Measurements from ENCODE around the gene BASP1.
"Not testable (repeated sequence)": the region's sequence is repeated elsewhere in the genome, so short reads cannot be mapped to it uniquely, and the experiment has no call there.

The BASP1 gene

DNA sequence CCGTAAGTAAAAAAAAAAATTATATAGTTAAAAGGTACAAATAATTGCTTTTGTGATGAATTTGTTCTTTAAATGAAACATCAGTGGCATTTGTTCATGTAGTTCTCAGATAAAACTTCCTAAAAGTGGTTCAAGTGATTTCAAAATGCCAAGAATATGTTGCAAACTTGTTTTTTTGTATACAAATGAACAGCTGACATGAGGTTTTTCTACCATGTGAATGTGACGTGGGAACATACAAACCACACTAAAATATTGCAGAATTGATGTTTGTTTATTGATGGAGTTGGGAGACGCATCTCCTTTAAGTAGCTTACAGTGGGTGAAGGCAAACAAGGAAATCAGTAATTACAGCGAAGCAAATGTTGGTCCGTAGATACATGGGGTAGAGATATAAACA lies 16.9 kb downstream of the BASP1 start:
- Histone ChIP-seq H3K27me3 (ENCODE audit: control insufficient read depth, insufficient read depth, low read length) (no peaks in the 10 kb centered on the region), H3K36me3 (ENCODE audit: control insufficient read depth, insufficient read depth, low read length) (peaks cover 3% of the 10 kb centered on the region; the same call in 1 of the 2 replicates), H3K27ac (ENCODE audit: low read length) (no peak overlapping the region), H3K4me3 (ENCODE audit: low read length) (no peak overlapping the region), H3K9me3 (ENCODE audit: control insufficient read depth, insufficient read depth, low read length) (no peaks in the 10 kb centered on the region), H3K4me1 (ENCODE audit: control insufficient read depth, insufficient read depth, low read length) (0 out of 2 replicates have a peak, but pooled peaks cover 3% of the 10 kb centered on the region)
- WGBS (ENCODE audit: insufficient coverage, insufficient read length), result no CpG with 5 or more reads among the region's 5 CpGs
- no peak for DNase-seq (ENCODE audit: low read depth, low spot score)

DNA sequence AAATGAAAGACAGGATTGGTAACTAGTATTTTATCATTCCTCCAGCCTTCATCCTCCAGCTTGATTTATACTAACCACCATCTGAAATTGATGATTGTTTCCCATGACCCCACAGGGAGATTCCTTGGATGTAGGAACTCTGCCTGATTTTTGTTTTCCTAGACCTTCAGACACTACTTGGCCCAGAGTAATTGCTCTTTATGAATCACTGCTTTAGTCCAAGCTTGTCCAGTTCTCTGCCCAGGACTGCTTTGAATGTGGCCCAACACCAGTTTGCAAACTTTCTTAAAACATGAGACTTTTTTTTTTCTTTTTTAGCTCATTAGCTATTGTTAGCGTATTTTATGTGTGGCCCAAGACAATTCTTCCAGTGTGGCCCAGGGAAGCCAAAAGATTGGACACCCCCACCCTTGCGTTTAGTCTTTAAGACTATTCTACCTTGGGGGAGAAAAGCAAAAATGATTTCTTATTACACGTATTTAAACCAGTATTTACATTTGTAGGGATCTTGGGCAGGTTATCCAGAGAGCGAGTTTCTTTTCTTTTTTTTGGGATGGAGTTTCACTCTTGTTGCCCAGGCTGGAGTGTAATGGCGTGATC lies 18.4 kb downstream of the BASP1 start:
- Histone ChIP-seq H3K36me3 (ENCODE audit: control insufficient read depth, insufficient read depth, low read length) (peaks cover 3% of the 10 kb centered on the region; the same call in 1 of the 2 replicates), H3K27ac (ENCODE audit: low read length) (no peak overlapping the region), H3K4me3 (ENCODE audit: low read length) (no peak overlapping the region), H3K4me1 (ENCODE audit: control insufficient read depth, insufficient read depth, low read length) (0 out of 2 replicates have a peak, but pooled peaks cover 1% of the 10 kb centered on the region), H3K9me3 (ENCODE audit: control insufficient read depth, insufficient read depth, low read length) (no peaks in the 10 kb centered on the region), H3K27me3 (ENCODE audit: control insufficient read depth, insufficient read depth, low read length) (no peaks in the 10 kb centered on the region)
- no CpG with 5 or more reads among the region's 5 CpGs for WGBS (ENCODE audit: insufficient coverage, insufficient read length)
- DNase-seq (ENCODE audit: low read depth, low spot score), result no peak

DNA sequence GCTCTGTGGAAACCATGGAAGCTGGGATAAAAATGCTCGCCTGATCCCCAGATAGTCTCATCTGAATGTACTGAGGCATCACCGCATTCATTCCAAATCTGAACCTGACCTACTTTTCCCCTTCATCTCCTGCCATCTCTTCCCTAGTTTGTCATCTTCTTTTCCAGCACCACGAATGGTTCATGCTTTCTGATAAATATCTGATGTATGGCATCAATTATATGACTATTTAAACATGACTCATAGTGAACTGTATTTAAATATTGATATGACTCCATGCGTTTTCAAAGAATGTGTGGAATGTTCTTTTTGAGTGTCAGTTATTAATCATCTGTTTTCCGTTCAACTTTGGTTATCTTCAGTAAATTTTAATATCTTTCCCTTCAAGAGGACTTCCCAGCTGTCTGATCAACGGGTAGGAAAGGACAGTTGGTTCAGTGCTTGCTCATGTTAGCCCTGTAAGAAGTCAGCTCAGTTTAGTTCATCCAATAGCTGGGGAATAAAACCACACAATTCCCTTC lies 21.1 kb downstream of the BASP1 start:
- H3K27me3 ChIP-seq (ENCODE audit: control insufficient read depth, insufficient read depth, low read length), result no peaks in the 10 kb centered on the region
- DNase-seq (ENCODE audit: low read depth, low spot score), result no peak
- no CpG with 5 or more reads among the region's 6 CpGs for WGBS (ENCODE audit: insufficient coverage, insufficient read length)
- H3K4me1 ChIP-seq (ENCODE audit: control insufficient read depth, insufficient read depth, low read length), result no peaks in the 10 kb centered on the region
- H3K36me3 ChIP-seq (ENCODE audit: control insufficient read depth, insufficient read depth, low read length), result no peaks in the 10 kb centered on the region
- H3K9me3 ChIP-seq (ENCODE audit: control insufficient read depth, insufficient read depth, low read length), result no peaks in the 10 kb centered on the region
- no peak overlapping the region for H3K27ac ChIP-seq (ENCODE audit: low read length)
- no peak overlapping the region for H3K4me3 ChIP-seq (ENCODE audit: low read length)

DNA sequence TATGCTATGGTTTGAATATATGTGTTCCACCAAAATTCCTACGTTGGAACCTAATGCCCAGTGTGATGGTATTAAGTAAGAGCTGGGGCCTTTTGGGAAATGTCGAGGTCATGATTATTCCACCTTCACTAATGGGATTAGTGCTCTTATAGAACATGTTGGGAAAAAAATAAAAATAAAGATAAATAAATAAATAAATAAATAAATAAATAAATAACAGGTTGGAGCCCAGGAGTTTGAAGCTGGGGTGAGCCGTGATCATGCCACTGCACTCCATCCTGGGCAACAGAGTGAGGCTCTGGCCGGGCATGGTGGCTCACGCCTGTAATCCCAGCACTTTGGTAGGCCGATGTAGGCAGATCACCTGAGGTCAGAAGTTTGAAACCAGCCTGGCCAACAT lies 22.5 kb downstream of the BASP1 start:
- no peaks in the 10 kb centered on the region for H3K27me3 ChIP-seq (ENCODE audit: control insufficient read depth, insufficient read depth, low read length)
- H3K9me3 ChIP-seq (ENCODE audit: control insufficient read depth, insufficient read depth, low read length), result no peaks in the 10 kb centered on the region
- no peak overlapping the region for H3K4me3 ChIP-seq (ENCODE audit: low read length)
- no CpG with 5 or more reads among the region's 6 CpGs for WGBS (ENCODE audit: insufficient coverage, insufficient read length)
- no peaks in the 10 kb centered on the region for H3K4me1 ChIP-seq (ENCODE audit: control insufficient read depth, insufficient read depth, low read length)
- H3K27ac ChIP-seq (ENCODE audit: low read length), result no peak overlapping the region
- DNase-seq (ENCODE audit: low read depth, low spot score), result no peak
- no peaks in the 10 kb centered on the region for H3K36me3 ChIP-seq (ENCODE audit: control insufficient read depth, insufficient read depth, low read length)

DNA sequence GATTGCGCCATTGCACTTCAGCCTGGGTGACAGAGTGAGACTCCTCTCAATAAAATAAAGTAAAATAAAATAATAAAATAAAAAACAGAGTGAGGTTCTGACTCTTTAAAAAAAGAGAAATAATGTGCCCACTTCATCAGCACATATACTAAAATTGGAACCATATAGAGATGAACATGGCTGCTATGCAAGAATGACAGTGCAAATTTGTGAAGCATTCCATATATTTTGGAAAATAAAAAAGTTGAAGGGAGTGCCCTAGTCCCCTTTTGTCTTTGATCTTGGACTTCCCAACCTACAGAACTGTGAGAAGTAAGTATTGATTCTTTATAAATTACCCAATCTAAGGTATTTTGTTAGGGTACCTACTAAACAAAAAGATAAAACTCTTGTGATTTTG lies 23.1 kb downstream of the BASP1 start:
- Histone ChIP-seq H3K4me3 (ENCODE audit: low read length) (no peak overlapping the region), H3K4me1 (ENCODE audit: control insufficient read depth, insufficient read depth, low read length) (no peaks in the 10 kb centered on the region), H3K9me3 (ENCODE audit: control insufficient read depth, insufficient read depth, low read length) (no peaks in the 10 kb centered on the region), H3K27me3 (ENCODE audit: control insufficient read depth, insufficient read depth, low read length) (no peaks in the 10 kb centered on the region), H3K27ac (ENCODE audit: low read length) (no peak overlapping the region), H3K36me3 (ENCODE audit: control insufficient read depth, insufficient read depth, low read length) (no peaks in the 10 kb centered on the region)
- no peak for DNase-seq (ENCODE audit: low read depth, low spot score)
- no CpG with 5 or more reads among the region's 1 CpG for WGBS (ENCODE audit: insufficient coverage, insufficient read length)

DNA sequence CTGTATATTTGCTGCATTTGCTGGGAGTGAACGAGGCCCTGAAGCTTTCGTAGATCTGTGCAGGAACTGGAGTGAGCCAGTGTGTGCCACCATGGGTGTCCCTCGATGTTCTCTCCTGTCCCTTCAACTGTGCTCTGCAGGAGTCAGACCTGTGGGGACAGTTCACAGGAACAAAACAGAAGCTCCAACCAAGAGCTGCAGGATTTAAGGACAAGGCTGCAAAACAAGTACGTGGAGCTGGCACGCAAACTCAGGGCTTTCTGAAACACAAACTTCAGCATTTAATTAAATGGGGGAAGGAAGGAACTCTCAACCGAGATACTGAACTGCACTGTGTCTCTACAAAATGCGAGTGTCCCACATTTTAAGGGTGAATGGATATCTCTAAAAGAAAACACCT lies 24.2 kb downstream of the BASP1 start:
- Histone ChIP-seq H3K27ac (ENCODE audit: low read length) (no peak overlapping the region), H3K27me3 (ENCODE audit: control insufficient read depth, insufficient read depth, low read length) (no peaks in the 10 kb centered on the region), H3K9me3 (ENCODE audit: control insufficient read depth, insufficient read depth, low read length) (no peaks in the 10 kb centered on the region), H3K4me3 (ENCODE audit: low read length) (no peak overlapping the region), H3K36me3 (ENCODE audit: control insufficient read depth, insufficient read depth, low read length) (no peaks in the 10 kb centered on the region), H3K4me1 (ENCODE audit: control insufficient read depth, insufficient read depth, low read length) (no peaks in the 10 kb centered on the region)
- DNase-seq (ENCODE audit: low read depth, low spot score), result no peak
- no CpG with 5 or more reads among the region's 7 CpGs for WGBS (ENCODE audit: insufficient coverage, insufficient read length)

DNA sequence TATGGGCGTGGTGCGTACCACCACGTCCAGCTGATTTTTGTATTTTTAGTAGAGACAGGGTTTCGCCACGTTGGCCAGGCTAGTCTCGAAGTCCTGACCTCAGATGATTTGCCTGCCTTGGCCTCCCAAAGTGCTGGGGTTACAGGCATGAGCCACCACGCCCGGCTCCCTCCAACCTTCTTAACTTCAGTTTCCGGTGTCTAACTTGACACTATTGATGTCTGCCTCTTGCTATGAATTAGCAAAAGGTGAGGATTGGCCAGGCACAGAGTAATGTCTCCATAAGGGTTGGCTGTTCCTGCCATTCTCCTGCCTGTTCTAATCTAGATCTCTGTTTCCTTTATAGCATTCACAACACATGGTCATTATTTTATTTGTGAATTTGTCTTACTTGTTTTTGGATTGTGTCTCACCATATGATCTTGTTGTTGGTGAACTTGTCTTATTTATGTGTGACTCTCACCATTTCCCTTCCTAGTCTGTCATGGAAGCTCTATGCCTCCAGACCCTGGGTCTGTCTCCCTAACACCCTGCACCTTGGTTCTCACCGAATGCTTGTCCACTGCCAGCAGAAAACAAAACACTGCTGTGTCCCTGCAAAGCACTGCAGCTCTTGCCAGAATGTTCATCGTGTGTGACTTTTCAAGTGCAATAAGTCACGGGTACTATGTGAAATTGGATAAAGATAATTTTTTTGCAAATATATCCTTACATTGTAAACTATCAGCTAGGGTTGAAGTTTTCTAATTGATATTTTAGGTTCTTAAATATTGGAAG lies 26.0 kb downstream of the BASP1 start:
- H3K9me3 ChIP-seq (ENCODE audit: control insufficient read depth, insufficient read depth, low read length), result no peaks in the 10 kb centered on the region
- no peak overlapping the region for H3K27ac ChIP-seq (ENCODE audit: low read length)
- no CpG with 5 or more reads among the region's 12 CpGs for WGBS (ENCODE audit: insufficient coverage, insufficient read length)
- H3K4me1 ChIP-seq (ENCODE audit: control insufficient read depth, insufficient read depth, low read length), result no peaks in the 10 kb centered on the region
- H3K27me3 ChIP-seq (ENCODE audit: control insufficient read depth, insufficient read depth, low read length), result no peaks in the 10 kb centered on the region
- DNase-seq (ENCODE audit: low read depth, low spot score), result no peak
- H3K36me3 ChIP-seq (ENCODE audit: control insufficient read depth, insufficient read depth, low read length), result 0 out of 2 replicates have a peak, but pooled peaks cover 3% of the 10 kb centered on the region
- no peak overlapping the region for H3K4me3 ChIP-seq (ENCODE audit: low read length)

DNA sequence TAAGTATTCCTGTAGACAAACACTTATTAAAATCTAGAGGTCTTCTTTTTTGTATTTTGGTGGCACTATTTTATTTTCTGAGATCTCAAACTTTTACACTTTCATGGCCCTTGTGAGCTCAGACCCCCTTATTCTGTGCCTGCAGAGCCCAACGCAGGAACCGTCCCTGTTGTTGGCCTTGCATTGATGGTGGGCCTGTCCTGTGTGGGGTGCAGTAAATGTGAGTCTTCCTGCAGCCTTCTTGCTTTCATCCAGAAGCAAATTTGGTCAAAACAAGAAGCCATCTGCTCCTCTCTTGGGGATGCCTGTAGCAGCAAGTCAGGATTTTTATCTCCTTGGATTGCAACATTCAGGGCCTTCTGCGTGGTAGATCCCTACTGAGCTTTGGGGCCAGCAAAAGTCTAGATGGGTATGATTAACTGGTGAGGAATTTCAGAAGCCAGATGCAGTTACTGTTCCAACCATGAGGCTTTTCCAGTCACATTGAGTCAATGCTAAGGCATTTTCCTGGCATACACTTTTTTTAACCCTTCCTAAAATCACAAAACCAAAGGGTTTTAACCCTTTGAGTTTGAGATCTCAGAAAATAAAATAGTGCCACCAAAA lies 31.7 kb downstream of the BASP1 start:
- no peak for DNase-seq (ENCODE audit: low read depth, low spot score)
- Histone ChIP-seq H3K4me3 (ENCODE audit: low read length) (no peak overlapping the region), H3K9me3 (ENCODE audit: control insufficient read depth, insufficient read depth, low read length) (no peaks in the 10 kb centered on the region), H3K27ac (ENCODE audit: low read length) (no peak overlapping the region), H3K4me1 (ENCODE audit: control insufficient read depth, insufficient read depth, low read length) (no peaks in the 10 kb centered on the region), H3K36me3 (ENCODE audit: control insufficient read depth, insufficient read depth, low read length) (0 out of 2 replicates have a peak, but pooled peaks cover 3% of the 10 kb centered on the region), H3K27me3 (ENCODE audit: control insufficient read depth, insufficient read depth, low read length) (no peaks in the 10 kb centered on the region)
- no CpG with 5 or more reads among the region's 3 CpGs for WGBS (ENCODE audit: insufficient coverage, insufficient read length)

DNA sequence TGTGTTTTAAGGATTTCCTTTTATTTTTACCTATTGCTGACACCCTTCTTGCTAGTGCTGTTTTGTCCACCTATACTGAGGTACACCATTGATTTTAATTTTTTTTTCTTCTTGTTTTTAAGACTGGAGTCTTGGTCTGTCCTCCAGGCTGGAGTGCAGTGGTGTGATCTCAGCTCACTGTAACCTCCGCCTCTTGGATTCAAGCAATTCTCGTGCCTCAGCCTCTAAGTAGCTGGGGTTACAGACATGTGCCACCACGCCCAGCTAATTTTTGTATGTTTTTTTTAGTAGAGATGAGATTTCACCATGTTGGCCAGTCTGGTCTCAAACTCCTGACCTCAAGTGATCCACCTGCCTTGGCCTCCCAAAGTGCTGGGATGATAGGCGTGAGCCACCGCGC lies 32.4 kb downstream of the BASP1 start:
- H3K27ac ChIP-seq (ENCODE audit: low read length); H3K36me3 ChIP-seq (ENCODE audit: control insufficient read depth, insufficient read depth, low read length); H3K4me3 ChIP-seq (ENCODE audit: low read length); H3K4me1 ChIP-seq (ENCODE audit: control insufficient read depth, insufficient read depth, low read length); DNase-seq (ENCODE audit: low read depth, low spot score); H3K27me3 ChIP-seq (ENCODE audit: control insufficient read depth, insufficient read depth, low read length); H3K9me3 ChIP-seq (ENCODE audit: control insufficient read depth, insufficient read depth, low read length): not testable (repeated sequence)
- no CpG with 5 or more reads among the region's 6 CpGs for WGBS (ENCODE audit: insufficient coverage, insufficient read length)

DNA sequence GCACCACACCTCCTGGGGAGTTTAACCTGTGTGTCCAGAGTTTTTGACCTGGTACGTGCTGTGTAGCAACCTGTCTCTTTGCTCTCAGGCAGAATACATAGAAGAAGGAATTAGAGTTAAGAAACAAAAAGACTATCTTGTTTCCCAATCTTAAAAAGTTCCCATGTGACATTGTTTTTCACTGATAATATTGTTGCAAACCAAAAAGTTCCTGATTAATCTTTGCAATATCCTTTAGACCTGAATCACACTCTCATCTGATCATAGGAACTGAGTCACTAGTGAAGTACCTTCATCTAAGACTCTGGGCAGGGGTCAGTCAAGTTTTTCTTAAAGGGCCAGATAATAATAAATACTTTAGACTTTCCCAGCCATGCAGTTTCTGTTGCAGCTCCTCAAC lies 35.1 kb downstream of the BASP1 start:
- no peaks in the 10 kb centered on the region for H3K36me3 ChIP-seq (ENCODE audit: control insufficient read depth, insufficient read depth, low read length)
- H3K4me1 ChIP-seq (ENCODE audit: control insufficient read depth, insufficient read depth, low read length), result no peaks in the 10 kb centered on the region

More for the DNA sequence above, 35.1 kb downstream of the BASP1 start:
- H3K9me3 ChIP-seq (ENCODE audit: control insufficient read depth, insufficient read depth, low read length), result no peaks in the 10 kb centered on the region
- no peak overlapping the region for H3K27ac ChIP-seq (ENCODE audit: low read length)
- no peaks in the 10 kb centered on the region for H3K27me3 ChIP-seq (ENCODE audit: control insufficient read depth, insufficient read depth, low read length)
- DNase-seq (ENCODE audit: low read depth, low spot score), result no peak
- WGBS (ENCODE audit: insufficient coverage, insufficient read length), result no CpG with 5 or more reads among the region's 1 CpG
- H3K4me3 ChIP-seq (ENCODE audit: low read length), result no peak overlapping the region

All from iPS DF 6.9 (cell line).